ENCODE measurements around the gene KIF18B.

- TF ChIP-seq ZNF274 (IDR thresholded peaks at IDR 0.05; ENCODE audit: low read depth, low read length): no peak
- TF ChIP-seq SUZ12 (IDR thresholded peaks at IDR 0.05; ENCODE audit: extremely low read depth, insufficient read depth, insufficient read length): no peak
These were observed 44.8 kb upstream of the KIF18B start for GRCh38 chr17:44992242-44992939.

Measured in NT2/D1 (cell line).